HEK293T (cell line): Measurements from ENCODE around the gene CYB561A3.
A peak's percentile ranks its signal among the peaks of the same experiment; 100 is the strongest.

Source experiments
- CTCF ChIA-PET: fragments of 350-600 bp; formaldehyde crosslinking; extraction: SDS; loops from one replicate; lab custom pipeline; 2021; ENCODE audit warnings: antibody characterized with exemption, inconsistent platforms; lab: Yijun Ruan, JAX
- POLR2A ChIA-PET: fragments of 350-600 bp; formaldehyde crosslinking; extraction: SDS; loops from one replicate; lab custom pipeline; 2020; ENCODE audit warnings: antibody characterized with exemption, inconsistent platforms; lab: Yijun Ruan, JAX
- DNase-seq: peaks from one replicate; pipeline ENCODE4 v3.0.0; 2012; ENCODE audit warnings: mixed read lengths; ENCODE audit errors: extremely low spot score
- ARNT ChIP-seq: fragments of 450-650 bp; IDR thresholded peaks from 2 replicates; pipeline ENCODE4 v1.6.1; 2017; ENCODE audit warnings: mild to moderate bottlenecking
- BHLHE40 ChIP-seq: fragments of 450-650 bp; IDR thresholded peaks from 2 replicates; pipeline ENCODE4 v1.6.1; 2016; ENCODE audit warnings: mild to moderate bottlenecking, moderate library complexity, borderline replicate concordance
- CTBP1 ChIP-seq: fragments of 450-650 bp; IDR thresholded peaks from 2 replicates; pipeline ENCODE4 v1.6.1; 2016; ENCODE audit warnings: borderline replicate concordance
- ELF4 ChIP-seq: fragments of 450-650 bp; IDR thresholded peaks from 2 replicates; pipeline ENCODE4 v1.6.1; 2017; ENCODE audit warnings: antibody characterized with exemption
- FOXA1 ChIP-seq: fragments of 450-650 bp; IDR thresholded peaks from 2 replicates; pipeline ENCODE4 v1.6.1; 2016; ENCODE audit warnings: mild to moderate bottlenecking
- FOXK2 ChIP-seq: fragments of 450-650 bp; IDR thresholded peaks from 2 replicates; pipeline ENCODE4 v1.6.1; 2016; ENCODE audit warnings: mild to moderate bottlenecking
- FOXM1 ChIP-seq: fragments of 450-650 bp; IDR thresholded peaks from 2 replicates; pipeline ENCODE4 v1.6.1; 2017; ENCODE audit warnings: mild to moderate bottlenecking, borderline replicate concordance
- HDGF ChIP-seq: fragments of 450-650 bp; IDR thresholded peaks from 2 replicates; pipeline ENCODE4 v1.6.1; 2017; ENCODE audit warnings: antibody characterized with exemption, borderline replicate concordance
- L3MBTL2 ChIP-seq: fragments of 450-650 bp; conservative IDR thresholded peaks from 2 replicates; pipeline ENCODE4 v1.6.1; 2016; ENCODE audit warnings: mild to moderate bottlenecking
- LEF1 ChIP-seq: fragments of 450-650 bp; IDR thresholded peaks from 2 replicates; pipeline ENCODE4 v1.6.1; 2017; ENCODE audit warnings: mild to moderate bottlenecking, borderline replicate concordance
- NFRKB ChIP-seq: fragments of 450-650 bp; IDR thresholded peaks from 2 replicates; pipeline ENCODE4 v1.6.1; 2016; ENCODE audit warnings: mild to moderate bottlenecking, moderate library complexity
- SP1 ChIP-seq: fragments of 450-650 bp; IDR thresholded peaks from 2 replicates; pipeline ENCODE4 v1.6.1; 2017
- SUZ12 ChIP-seq: fragments of 450-650 bp; IDR thresholded peaks from 2 replicates; pipeline ENCODE4 v1.6.1; 2016; ENCODE audit warnings: mild to moderate bottlenecking
- TARDBP ChIP-seq: fragments of 450-650 bp; IDR thresholded peaks from 2 replicates; pipeline ENCODE4 v1.6.1; 2016
- ZNF384 ChIP-seq: fragments of 450-650 bp; IDR thresholded peaks from 2 replicates; pipeline ENCODE4 v1.6.1; 2016
- TF ChIP-seq, protein P1 (sequence below): fragments of 450-650 bp; IDR thresholded peaks from 2 replicates; pipeline ENCODE4 v1.6.1; 2016

CYB561A3 gene

DNA sequence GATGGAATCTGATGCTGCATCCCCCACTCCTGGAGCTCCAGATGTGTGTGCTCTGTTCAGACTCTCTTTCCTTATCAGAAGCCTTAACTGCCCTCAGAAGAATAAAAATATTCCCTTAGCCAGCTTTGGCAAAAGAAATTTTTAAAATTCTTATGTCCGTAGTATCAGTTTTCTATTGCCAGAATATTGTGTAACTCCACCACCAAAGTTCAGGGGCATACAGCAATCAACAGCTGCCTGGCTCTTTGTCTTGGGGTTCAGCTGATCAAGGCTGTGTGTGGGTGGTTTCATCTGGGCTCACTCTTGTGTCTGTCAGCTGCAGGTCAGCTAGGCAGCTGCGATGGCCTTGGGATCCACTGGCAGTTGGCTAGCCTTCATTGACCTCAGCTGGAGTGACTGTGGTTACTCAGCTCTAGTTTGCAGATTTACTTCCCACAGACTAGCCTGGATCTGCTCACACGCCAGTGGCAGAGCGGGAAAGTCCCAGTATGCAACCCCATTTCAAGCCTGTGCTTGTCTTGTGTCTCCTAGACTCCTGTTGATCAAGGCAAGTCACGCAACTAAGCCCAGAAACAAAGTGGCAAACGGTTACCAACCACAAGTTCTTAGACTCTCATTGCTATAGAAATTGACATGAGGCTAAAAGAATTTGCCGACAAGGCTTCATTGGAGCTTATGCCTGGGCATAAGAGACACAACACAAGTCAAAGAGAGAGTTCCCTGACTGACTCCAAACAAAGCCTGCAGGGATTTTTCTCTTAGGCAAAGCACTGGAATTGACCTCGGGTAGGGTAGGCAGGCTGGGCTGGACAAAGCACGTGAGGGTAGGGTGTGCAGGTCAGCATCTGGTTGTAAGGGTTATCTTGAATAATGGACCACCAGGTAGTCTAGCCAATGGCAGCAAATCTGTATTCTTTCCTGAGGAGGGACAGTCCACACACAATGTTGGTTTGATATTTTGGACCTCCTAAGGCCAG lies 8.0 kb upstream of the CYB561A3 start:
- POLR2A ChIA-PET, result interaction anchor here (2.2 kb wide), 1 partner anchor 7 kb away, joined by 11 read pairs; the partner anchor contains the start of genes CYB561A3 and TMEM138
- no peak for DNase-seq
- TF ChIP-seq ZNF384, result no peak
- TF ChIP-seq, protein P1, sequence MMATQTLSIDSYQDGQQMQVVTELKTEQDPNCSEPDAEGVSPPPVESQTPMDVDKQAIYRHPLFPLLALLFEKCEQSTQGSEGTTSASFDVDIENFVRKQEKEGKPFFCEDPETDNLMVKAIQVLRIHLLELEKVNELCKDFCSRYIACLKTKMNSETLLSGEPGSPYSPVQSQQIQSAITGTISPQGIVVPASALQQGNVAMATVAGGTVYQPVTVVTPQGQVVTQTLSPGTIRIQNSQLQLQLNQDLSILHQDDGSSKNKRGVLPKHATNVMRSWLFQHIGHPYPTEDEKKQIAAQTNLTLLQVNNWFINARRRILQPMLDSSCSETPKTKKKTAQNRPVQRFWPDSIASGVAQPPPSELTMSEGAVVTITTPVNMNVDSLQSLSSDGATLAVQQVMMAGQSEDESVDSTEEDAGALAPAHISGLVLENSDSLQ, result no peak
- CTCF ChIA-PET, result no interaction called here

DNA sequence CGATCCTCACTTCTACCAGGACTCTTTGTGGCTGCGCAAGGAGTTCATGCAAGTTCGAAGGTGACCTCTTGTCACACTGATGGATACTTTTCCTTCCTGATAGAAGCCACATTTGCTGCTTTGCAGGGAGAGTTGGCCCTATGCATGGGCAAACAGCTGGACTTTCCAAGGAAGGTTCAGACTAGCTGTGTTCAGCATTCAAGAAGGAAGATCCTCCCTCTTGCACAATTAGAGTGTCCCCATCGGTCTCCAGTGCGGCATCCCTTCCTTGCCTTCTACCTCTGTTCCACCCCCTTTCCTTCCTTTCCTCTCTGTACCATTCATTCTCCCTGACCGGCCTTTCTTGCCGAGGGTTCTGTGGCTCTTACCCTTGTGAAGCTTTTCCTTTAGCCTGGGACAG lies 7.0 kb upstream of the CYB561A3 start:
- ChIA-PET CTCF (interaction anchor here (1.0 kb wide), 1 partner anchor 33 kb away, joined by 3 read pairs; no protein-coding TSS in a partner anchor), POLR2A (interaction anchor here (0.7 kb wide), 1 partner anchor 10 kb away, joined by 3 read pairs; no protein-coding TSS in a partner anchor)
- no peak for TF ChIP-seq BHLHE40
- no peak for TF ChIP-seq LEF1
- TF ChIP-seq L3MBTL2, result no peak
- TF ChIP-seq FOXM1, result no peak
- TF ChIP-seq FOXK2, result no peak
- no peak for DNase-seq

DNA sequence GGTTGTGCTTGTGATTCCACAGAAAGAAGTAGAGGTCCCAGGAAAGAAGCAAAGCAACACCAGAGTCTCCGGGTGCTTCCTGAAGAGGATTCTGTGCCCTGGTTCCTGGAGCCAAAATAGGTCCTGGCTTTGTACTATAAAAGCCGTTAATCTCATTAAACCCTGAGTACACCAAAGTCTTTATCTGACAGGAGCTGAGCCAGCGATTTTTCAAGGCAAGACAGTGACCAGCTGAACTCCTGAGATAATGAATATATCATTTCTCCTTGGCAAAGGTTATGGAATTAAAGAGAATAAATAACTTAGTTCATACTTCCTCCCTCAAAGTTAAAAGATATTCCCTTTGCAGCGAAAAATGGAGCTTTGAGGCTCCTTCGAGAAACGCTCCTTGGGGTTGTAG lies 5.7 kb upstream of the CYB561A3 start:
- POLR2A ChIA-PET, result interaction anchor here (0.8 kb wide), 1 partner anchor 15 kb away, joined by 3 read pairs; no protein-coding TSS in a partner anchor
- TF ChIP-seq BHLHE40 (no peak), SP1 (no peak), ZNF384 (no peak), FOXK2 (no peak), FOXM1 (no peak)
- no peak for DNase-seq
- CTCF ChIA-PET, result interaction anchor here (0.6 kb wide), 1 partner anchor 7 kb away, joined by 3 read pairs; no protein-coding TSS in a partner anchor

DNA sequence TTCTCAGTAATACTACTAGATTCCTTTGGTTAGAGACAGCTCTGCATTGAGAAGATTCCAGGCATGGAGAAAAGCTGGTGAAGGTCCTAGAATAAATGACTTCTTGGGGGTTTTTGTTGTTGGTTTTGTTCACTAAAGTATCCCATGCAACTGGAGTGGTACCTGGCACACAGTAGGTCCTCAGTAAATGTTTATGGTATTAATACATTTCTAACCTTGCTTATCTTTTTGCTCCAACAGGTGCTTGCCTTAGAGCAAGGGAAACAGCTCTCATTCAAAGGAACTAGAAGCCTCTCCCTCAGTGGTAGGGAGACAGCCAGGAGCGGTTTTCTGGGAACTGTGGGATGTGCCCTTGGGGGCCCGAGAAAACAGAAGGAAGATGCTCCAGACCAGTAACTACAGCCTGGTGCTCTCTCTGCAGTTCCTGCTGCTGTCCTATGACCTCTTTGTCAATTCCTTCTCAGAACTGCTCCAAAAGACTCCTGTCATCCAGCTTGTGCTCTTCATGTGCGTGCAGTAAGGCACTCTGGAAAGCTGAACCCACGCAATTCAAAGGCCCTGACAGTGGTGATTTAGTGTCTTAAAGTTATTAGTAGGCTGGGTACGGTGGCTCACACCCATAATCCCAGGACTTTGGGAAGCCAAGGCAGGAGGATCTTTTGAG lies 2.5 kb upstream of the CYB561A3 start:
- no peak for TF ChIP-seq CTBP1
- TF ChIP-seq SUZ12, result no peak
- no peak for TF ChIP-seq ZNF384
- no peak for TF ChIP-seq NFRKB
- no peak for TF ChIP-seq FOXM1
- no peak for TF ChIP-seq HDGF
- no peak for TF ChIP-seq ELF4
- TF ChIP-seq, protein P1, result no peak
- no peak for TF ChIP-seq TARDBP
- no peak for TF ChIP-seq FOXA1
- no peak for TF ChIP-seq ARNT
- TF ChIP-seq FOXK2, result no peak
- no peak for TF ChIP-seq LEF1
- no peak for TF ChIP-seq L3MBTL2
- no peak for TF ChIP-seq BHLHE40
- TF ChIP-seq SP1, result no peak
- POLR2A ChIA-PET, result interaction anchor here (1.4 to 5.0 kb wide), 5 partner anchors 11 to 66 kb away, joined by 3 to 103 read pairs (median 35); partner anchors contain the start of genes CPSF7, DDB1, SDHAF2 and TKFC
- CTCF ChIA-PET, result interaction anchor here (2.8 to 3.5 kb wide), 2 partner anchors 21 to 28 kb away, joined by 16 to 26 read pairs; no protein-coding TSS in a partner anchor
- no peak for DNase-seq

DNA sequence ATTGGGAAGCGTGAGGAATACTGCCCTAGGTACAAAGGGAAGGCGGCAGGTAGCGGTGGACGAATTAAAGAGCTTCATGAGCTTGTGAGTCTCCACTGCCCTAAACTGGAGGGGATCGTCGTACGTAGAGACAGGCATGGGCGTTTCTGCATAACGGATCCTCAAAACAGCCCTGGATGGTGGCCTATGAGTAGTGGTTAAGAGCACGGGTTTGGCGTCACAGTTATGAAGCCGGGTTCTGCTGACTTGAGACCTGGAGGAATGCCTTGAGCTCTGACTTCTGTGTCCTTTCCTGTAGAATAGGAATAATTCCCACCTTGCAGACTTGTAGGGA lies 827 bp upstream of the CYB561A3 start:
- ChIA-PET CTCF (interaction anchor here (0.9 to 3.5 kb wide), 3 partner anchors 22 to 29 kb away, joined by 3 to 26 read pairs (median 16); no protein-coding TSS in a partner anchor), POLR2A (interaction anchor here (0.8 to 5.0 kb wide), 19 partner anchors 8 to 205 kb away, joined by 3 to 103 read pairs (median 6); partner anchors contain the start of genes CPSF7, DDB1, SDHAF2 and TKFC)
- TF ChIP-seq L3MBTL2 (no peak), FOXA1 (no peak), ZNF384 (no peak), FOXM1 (no peak), HDGF (no peak), FOXK2 (no peak), SP1 (no peak), TARDBP (no peak), SUZ12 (no peak), CTBP1 (no peak), LEF1 (no peak), ELF4 (no peak), BHLHE40 (no peak), NFRKB (no peak), ARNT (no peak)
- TF ChIP-seq, protein P1, result no peak
- peak; percentile 27 for DNase-seq
